Measurements from ENCODE around the gene ETV3L. TPM values are rescaled to one million over a fixed set of nuclear protein-coding genes. Genes with fewer than 3 reads are reported as not detected.

ETV3L gene
- total and polyA plus RNA-seq, 2 of the 8 experiments (the other 6 are each of a cell fraction or from before 2014, with no cell fraction given) = 0.17 to 0.26 TPM

DNA sequence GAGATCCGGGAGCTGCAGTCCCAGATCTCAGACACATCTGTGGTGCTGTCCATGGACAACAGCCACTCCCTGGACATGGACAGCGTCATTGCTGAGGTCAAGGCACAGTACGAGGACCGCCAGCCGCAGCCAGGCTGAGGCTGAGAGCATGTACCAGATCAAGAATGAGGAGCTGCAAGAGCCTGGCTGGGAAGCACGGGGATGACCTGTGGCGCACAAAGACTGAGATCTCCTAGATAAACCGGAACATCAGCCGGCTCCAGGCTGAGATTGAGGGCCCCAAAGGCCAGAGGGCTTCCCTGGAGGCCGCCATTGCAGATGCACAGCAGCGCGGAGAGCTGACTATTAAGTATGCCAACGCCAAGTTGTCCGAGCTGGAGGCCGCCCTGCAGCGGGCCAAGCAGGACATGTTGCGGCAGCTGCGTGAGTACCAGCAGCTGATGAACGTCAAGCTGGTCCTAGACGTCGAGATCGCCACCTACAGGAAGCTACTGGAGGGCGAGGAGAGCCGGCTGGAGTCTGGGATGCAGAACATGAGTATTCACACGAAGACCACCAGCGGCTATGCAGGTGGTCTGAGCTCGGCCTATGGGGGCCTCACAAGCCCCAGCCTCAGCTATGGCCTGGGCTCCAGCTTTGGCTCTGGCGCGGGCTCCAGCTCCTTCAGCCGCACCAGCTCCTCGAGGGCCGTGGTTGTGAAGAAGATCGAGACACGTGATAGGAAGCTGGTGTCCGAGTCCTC is 25.5 kb downstream of the ETV3L start:
- 0 out of 2 replicates have a peak overlapping the region, but pooled peaks have one; percentile 40 for H4K8ac ChIP-seq (ENCODE audit: extremely low read depth, insufficient read depth, low read length)
- POLR2A ChIA-PET (ENCODE audit: partially characterized antibody) = interaction anchor here (0.7 kb wide), 1 partner anchor 14 kb away, joined by 3 read pairs; no protein-coding TSS in a partner anchor
- H3K79me2 ChIP-seq (ENCODE audit: control insufficient read depth in 1 of 2, insufficient read depth in 2 of 2, low read length in 2 of 2) = no peaks in the 10 kb centered on the region
- DNase-seq (ENCODE audit: low read depth in 1 of 2, low spot score in 2 of 2) (peak; percentile 54 to 84), FAIRE-seq (no peak)
- no peak overlapping the region for H3K9ac ChIP-seq (replicated peaks in 1 of 4; ENCODE audit: extremely low read depth in 1 of 4, low read depth in 3 of 4, low read length in 3 of 4)
- H2BK120ac ChIP-seq (replicated peaks; ENCODE audit: low read depth, low read length) = no peak overlapping the region
- H3K36me3 ChIP-seq (ENCODE audit: control insufficient read depth in 2 of 4, insufficient read depth in 4 of 4, low read length in 3 of 4) = no peaks in the 10 kb centered on the region
- H3K23ac ChIP-seq (ENCODE audit: insufficient read length) = no peak overlapping the region
- H2AFZ ChIP-seq (ENCODE audit: low read length) = peak overlapping the region; percentile 94
- WGBS, 2 experiments (ENCODE audit: extremely low coverage in 1 of 2, insufficient coverage in 1 of 2, insufficient read length in 1 of 2, insufficient replicate concordance in 2 of 2, low coverage in 1 of 2, low lambda C conversion rate in 2 of 2, missing lambda C conversion rate in 1 of 2) = 57% methylated on average over 33 of the region's 35 CpGs; no CpG with 5 or more reads in 1 of the 2 experiments
- no peaks in the 10 kb centered on the region for H3K4me1 ChIP-seq (replicated peaks in 1 of 4; ENCODE audit: control insufficient read depth in 3 of 4, insufficient read depth in 4 of 4, low read length in 3 of 4)
- H3K27ac ChIP-seq (ENCODE audit: low read depth, low read length) = no peak overlapping the region
- no peak overlapping the region for H4K91ac ChIP-seq (replicated peaks; ENCODE audit: insufficient read length, low read length)
- no peak overlapping the region for H4K5ac ChIP-seq (ENCODE audit: insufficient read length, low read depth, low read length)
- no peaks in the 10 kb centered on the region; a peak in 1 of 4 replicates for H3K9me3 ChIP-seq (ENCODE audit: insufficient read depth in 2 of 2, low read depth in 1 of 2, low read length in 1 of 2)
- H2BK5ac ChIP-seq (ENCODE audit: low read depth, low read length) = no peak overlapping the region
- H4K20me1 ChIP-seq (replicated peaks in 1 of 2; ENCODE audit: control insufficient read depth in 1 of 2, insufficient read depth in 2 of 2, low read length in 2 of 2) = no peaks in the 10 kb centered on the region
- no peak overlapping the region; the same call in 1 of the 2 replicates for H2BK12ac ChIP-seq (ENCODE audit: low read depth, low read length)
- H3K79me1 ChIP-seq (ENCODE audit: low read depth, low read length) = no peaks in the 10 kb centered on the region
- H3K18ac ChIP-seq (ENCODE audit: extremely low read depth, low read length) = no peak overlapping the region; the same call in 1 of the 2 replicates
- H3K14ac ChIP-seq (ENCODE audit: insufficient read length) = no peak overlapping the region
- no peak overlapping the region for H2BK20ac ChIP-seq (ENCODE audit: low read length)
- CTCF ChIA-PET (ENCODE audit: partially characterized antibody) = interaction anchor here (0.6 to 3.7 kb wide), 46 partner anchors 9 to 673 kb away, joined by 3 to 38 read pairs (median 4); no protein-coding TSS in a partner anchor
- H2BK15ac ChIP-seq (ENCODE audit: low read length) = no peak overlapping the region
- H3K56ac ChIP-seq (replicated peaks; ENCODE audit: insufficient read length, low read depth, low read length) = no peak overlapping the region
- no peak overlapping the region for H3K4me3 ChIP-seq (ENCODE audit: extremely low read depth in 1 of 4, insufficient read depth in 2 of 4, low read depth in 3 of 4, low read length in 4 of 4)
- H3K23me2 ChIP-seq (ENCODE audit: low read depth, low read length) = peaks cover 3% of the 10 kb centered on the region; the same call in 1 of the 2 replicates
- H3K27me3 ChIP-seq (replicated peaks in 1 of 4; ENCODE audit: control insufficient read depth in 3 of 4, extremely low read depth in 1 of 4, insufficient read depth in 3 of 4, low read length in 3 of 4) = peaks cover 0 to 3% (median 1%) of the 10 kb centered on the region in 4 experiments; a peak in 2 of 7 replicates
- peak overlapping the region in 1 of 2 experiments; percentile 34; a peak in 2 of 4 replicates for H3K4me2 ChIP-seq (ENCODE audit: insufficient read depth in 1 of 2, low read depth in 2 of 2, low read length in 2 of 2)
- H2AK5ac ChIP-seq (ENCODE audit: low read depth, low read length) = no peak overlapping the region
- H3K4ac ChIP-seq (replicated peaks; ENCODE audit: insufficient read length, low read depth, low read length) = no peak overlapping the region
